Measurements from ENCODE around the gene ROCK2.

DNA sequence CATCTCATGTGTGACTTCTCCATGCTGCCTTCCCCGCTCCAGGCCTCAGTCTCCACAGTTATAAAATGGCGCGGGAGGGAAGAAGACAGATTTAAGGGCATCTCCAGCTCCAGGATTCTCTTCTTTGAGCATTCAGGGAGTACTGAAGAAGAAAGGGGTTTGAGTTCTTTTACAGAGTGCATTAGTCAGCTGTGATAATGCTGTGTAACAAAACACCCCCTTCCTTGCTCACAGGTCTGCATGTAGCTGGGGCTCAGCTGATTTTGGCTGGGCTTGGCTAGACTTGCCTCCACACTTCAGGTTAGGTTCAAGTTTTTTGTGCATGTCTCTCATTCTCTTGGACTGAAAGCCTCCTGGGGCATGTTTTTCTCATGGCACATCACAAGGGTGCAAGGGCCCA lies 197.2 kb downstream of the ROCK2 start:
- TF ChIP-seq, protein P1, sequence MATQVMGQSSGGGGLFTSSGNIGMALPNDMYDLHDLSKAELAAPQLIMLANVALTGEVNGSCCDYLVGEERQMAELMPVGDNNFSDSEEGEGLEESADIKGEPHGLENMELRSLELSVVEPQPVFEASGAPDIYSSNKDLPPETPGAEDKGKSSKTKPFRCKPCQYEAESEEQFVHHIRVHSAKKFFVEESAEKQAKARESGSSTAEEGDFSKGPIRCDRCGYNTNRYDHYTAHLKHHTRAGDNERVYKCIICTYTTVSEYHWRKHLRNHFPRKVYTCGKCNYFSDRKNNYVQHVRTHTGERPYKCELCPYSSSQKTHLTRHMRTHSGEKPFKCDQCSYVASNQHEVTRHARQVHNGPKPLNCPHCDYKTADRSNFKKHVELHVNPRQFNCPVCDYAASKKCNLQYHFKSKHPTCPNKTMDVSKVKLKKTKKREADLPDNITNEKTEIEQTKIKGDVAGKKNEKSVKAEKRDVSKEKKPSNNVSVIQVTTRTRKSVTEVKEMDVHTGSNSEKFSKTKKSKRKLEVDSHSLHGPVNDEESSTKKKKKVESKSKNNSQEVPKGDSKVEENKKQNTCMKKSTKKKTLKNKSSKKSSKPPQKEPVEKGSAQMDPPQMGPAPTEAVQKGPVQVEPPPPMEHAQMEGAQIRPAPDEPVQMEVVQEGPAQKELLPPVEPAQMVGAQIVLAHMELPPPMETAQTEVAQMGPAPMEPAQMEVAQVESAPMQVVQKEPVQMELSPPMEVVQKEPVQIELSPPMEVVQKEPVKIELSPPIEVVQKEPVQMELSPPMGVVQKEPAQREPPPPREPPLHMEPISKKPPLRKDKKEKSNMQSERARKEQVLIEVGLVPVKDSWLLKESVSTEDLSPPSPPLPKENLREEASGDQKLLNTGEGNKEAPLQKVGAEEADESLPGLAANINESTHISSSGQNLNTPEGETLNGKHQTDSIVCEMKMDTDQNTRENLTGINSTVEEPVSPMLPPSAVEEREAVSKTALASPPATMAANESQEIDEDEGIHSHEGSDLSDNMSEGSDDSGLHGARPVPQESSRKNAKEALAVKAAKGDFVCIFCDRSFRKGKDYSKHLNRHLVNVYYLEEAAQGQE (IDR thresholded peaks at IDR 0.05; ENCODE audit: low read depth), result no peak
- TF ChIP-seq RAD21 (IDR thresholded peaks at IDR 0.05; ENCODE audit: low read depth), result no peak
- TF ChIP-seq CREB1 (IDR thresholded peaks at IDR 0.05; ENCODE audit: low read depth), result no peak
- TF ChIP-seq, protein P2, sequence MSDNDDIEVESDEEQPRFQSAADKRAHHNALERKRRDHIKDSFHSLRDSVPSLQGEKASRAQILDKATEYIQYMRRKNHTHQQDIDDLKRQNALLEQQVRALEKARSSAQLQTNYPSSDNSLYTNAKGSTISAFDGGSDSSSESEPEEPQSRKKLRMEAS (IDR thresholded peaks at IDR 0.05), result no peak
- no peak for TF ChIP-seq TAF1 (IDR thresholded peaks at IDR 0.05; ENCODE audit: low read depth)

Data from Ishikawa (cell line).